HG03139 (cell line): Measurements from ENCODE around the gene SCARB1.

Source experiments
- ATAC-seq: cut with Tn5 transposase; IDR thresholded peaks from one replicate; pipeline ENCODE4 v1.9.1; 2021; ENCODE audit not compliant: unreplicated experiment

Gene SCARB1

GRCh38 chr12:124804011-124804621 lies 59.5 kb downstream of the SCARB1 start:
- no peak for ATAC-seq

- ATAC-seq = no peak
These were observed 61.3 kb downstream of the SCARB1 start for GRCh38 chr12:124802361-124802760.

- no peak for ATAC-seq
These were observed 63.2 kb downstream of the SCARB1 start for GRCh38 chr12:124800506-124800905.

- no peak for ATAC-seq
These were observed 66.3 kb downstream of the SCARB1 start for GRCh38 chr12:124797321-124797720.

- no peak for ATAC-seq
These were observed 67.2 kb downstream of the SCARB1 start for GRCh38 chr12:124796303-124796960.

- ATAC-seq = no peak
These were observed 68.3 kb downstream of the SCARB1 start for GRCh38 chr12:124795081-124795948.

- ATAC-seq = no peak
These were observed 70.7 kb downstream of the SCARB1 start for GRCh38 chr12:124792961-124793441.

- ATAC-seq = no peak
These were observed 71.5 kb downstream of the SCARB1 start for GRCh38 chr12:124792156-124792555.

GRCh38 chr12:124790650-124791400 lies 72.8 kb downstream of the SCARB1 start:
- no peak for ATAC-seq

GRCh38 chr12:124788936-124789555 lies 74.6 kb downstream of the SCARB1 start:
- ATAC-seq = no peak

GRCh38 chr12:124786061-124786964 lies 77.4 kb downstream of the SCARB1 start:
- no peak for ATAC-seq

- no peak for ATAC-seq
These were observed 78.6 kb downstream of the SCARB1 start for GRCh38 chr12:124784871-124785572.

GRCh38 chr12:124783087-124783486 lies 80.6 kb downstream of the SCARB1 start:
- no peak for ATAC-seq

GRCh38 chr12:124782132-124782531 lies 81.5 kb downstream of the SCARB1 start:
- no peak for ATAC-seq

- no peak for ATAC-seq
These were observed 82.6 kb downstream of the SCARB1 start for GRCh38 chr12:124780752-124781685.

GRCh38 chr12:124780336-124780735 lies 83.3 kb downstream of the SCARB1 start:
- ATAC-seq = no peak

- peak; percentile 33 for ATAC-seq
These were observed 84.2 kb downstream of the SCARB1 start for GRCh38 chr12:124779161-124780141.
